ENCODE results near the gene PCNX2.
"Not testable (repeated sequence)": the region's sequence is repeated elsewhere in the genome, so short reads cannot be mapped to it uniquely, and the experiment has no call there.

The PCNX2 gene

GRCh38 chr1:233144434-233144833, 151.1 kb downstream of the PCNX2 start:
- no peak for DNase-seq

DNA sequence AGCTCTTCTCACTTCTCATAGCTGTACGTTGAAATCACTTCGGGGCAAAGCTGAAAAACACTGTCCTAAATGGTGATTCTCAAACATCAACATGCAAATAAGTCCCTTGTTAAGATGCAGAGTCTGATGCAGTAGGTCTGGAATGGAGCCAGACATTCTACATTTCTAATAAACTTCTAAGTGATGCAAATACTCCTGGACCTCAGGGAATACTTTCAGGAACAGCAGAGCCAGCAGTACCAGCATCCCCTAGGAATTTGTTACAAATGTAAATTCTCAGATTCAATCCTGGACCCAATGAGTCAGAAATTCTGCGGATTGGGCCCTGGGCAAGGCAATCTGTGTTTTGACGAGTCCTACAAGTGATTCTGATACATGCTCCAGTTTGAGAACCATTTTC, 152.3 kb downstream of the PCNX2 start:
- no peak for DNase-seq

DNA sequence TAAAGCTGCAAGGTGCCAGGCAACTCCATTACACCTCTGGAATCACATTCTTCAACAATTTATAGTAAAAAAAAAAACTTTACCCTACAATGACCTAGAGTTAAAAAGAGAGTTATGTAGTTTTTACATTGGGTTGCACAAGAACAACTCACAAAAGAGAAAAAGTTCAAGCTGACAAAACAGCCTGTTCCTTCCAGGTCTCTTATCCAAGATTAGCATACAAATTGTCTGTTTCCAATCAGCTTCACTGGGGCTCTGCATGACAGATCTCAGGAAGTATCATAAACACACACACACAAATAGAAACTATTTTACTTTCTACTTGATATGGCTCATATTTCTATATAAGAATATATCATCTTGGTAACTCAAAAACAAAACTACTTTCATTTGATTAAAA, 154.6 kb downstream of the PCNX2 start:
- no peak for DNase-seq

GRCh38 chr1:233140499-233140898, 155.0 kb downstream of the PCNX2 start:
- no peak for DNase-seq

GRCh38 chr1:233138788-233139585, 156.5 kb downstream of the PCNX2 start:
- no peak for DNase-seq

DNA sequence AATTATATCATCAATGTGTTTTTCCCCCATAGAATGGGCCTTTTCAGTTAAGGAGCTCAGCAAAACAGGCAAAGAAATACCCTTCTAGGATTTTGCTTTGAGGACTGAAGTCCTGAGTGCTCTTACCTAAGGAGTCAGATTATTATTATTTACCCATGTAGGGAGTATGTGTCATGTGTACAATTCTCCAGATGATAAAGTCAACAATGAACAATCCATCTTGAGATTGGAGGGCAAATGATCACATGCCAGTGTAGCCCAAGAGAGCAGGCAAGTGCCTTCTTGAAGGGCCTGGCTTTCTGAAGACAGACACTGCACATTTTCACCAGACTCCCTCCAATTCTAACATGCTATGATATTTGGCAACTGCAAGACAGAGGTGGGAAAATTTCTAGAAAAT, 159.7 kb downstream of the PCNX2 start:
- DNase-seq = no peak

GRCh38 chr1:233132445-233132844, 163.1 kb downstream of the PCNX2 start:
- no peak for DNase-seq

DNA sequence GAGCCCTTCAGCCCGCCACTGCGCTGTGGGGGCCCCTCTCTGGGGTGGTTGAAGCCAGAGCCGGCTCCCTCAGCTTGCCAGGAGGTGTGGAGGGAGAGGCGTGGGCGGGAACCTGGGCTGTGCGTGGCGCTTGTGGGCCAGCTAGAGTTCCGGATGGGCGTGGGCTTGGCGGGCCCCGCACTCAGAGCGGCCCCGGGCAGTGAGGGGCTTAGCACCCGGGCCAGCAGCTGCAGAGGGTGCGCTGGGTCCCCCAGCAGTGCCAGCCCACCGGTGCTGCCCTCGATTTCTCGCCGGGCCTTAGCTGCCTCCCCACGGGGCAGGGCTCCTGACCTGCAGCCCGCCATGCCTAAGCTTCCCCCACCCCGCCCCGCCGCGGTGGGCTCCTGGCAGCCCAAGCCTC, 166.5 kb downstream of the PCNX2 start:
- DNase-seq = not testable (repeated sequence)

- no peak for DNase-seq
These were observed 168.4 kb downstream of the PCNX2 start for GRCh38 chr1:233127157-233127556.

- no peak for DNase-seq
These were observed 172.7 kb downstream of the PCNX2 start for GRCh38 chr1:233122779-233123178.

GRCh38 chr1:233121947-233122559, 173.5 kb downstream of the PCNX2 start:
- no peak for DNase-seq

GRCh38 chr1:233114860-233115259, 180.7 kb downstream of the PCNX2 start:
- peak; percentile 80 for DNase-seq

- DNase-seq = peak; percentile 47
These were observed 181.4 kb downstream of the PCNX2 start for GRCh38 chr1:233114159-233114558.

- DNase-seq = peak; percentile 99
These were observed 182.3 kb downstream of the PCNX2 start for GRCh38 chr1:233113009-233113879.

DNA sequence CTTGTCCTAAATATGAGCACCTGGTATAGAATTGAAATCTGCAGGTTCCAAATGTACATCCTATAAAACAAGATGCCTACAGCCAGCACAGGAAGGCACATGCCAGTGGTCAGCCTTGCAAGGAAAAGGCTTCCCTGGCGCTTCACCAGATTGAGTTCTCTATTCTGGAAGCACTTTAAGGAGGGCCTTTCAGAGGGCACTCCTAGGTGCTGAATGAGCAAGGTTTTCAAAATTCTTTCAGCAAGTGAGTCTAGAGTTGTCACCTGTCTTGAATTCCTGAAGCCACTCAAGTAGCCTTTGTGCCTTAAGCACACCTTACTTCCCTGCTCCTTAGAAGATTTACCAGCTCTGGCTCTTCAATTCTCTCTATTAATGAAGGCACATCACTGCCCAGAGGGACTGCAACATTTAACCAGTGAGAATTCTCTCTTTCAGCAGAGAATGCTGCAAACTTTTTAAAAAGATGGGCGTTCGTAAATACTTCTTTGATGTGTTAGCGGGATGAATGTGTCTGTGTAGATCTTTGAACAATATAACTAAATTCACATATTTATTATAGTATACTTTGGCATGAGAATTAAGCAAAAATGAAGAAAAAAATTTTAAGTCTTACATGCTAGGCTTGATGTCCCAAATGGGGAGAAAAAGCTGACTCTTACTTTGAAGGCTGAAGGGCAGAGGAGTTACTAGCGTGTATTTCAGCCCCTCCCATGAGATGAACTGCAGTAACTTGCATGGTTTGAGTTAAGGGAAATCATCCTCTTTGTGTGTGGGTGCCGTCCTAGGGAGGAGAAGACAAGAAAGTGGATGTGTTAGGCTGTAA, 183.1 kb downstream of the PCNX2 start:
- DNase-seq = peak; percentile 20

DNA sequence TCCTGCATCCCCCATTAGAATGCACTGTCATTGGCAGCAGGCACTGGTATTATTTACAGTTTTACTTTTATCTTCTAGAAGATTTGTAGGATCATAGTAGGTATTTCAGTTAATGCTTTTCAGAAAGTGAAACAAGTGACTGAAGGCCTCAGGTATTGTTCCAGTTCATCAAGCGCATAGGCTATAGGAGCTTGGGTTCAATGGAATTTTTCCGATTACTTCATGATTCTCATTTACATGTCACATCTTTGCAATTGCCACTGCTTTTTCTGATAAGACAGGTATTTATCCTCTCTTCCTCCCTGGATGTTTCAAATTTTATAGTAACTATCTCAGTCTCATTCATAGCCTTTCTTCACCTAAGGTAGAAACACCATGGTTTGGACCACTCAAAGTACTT, 183.8 kb downstream of the PCNX2 start:
- DNase-seq = no peak

DNA sequence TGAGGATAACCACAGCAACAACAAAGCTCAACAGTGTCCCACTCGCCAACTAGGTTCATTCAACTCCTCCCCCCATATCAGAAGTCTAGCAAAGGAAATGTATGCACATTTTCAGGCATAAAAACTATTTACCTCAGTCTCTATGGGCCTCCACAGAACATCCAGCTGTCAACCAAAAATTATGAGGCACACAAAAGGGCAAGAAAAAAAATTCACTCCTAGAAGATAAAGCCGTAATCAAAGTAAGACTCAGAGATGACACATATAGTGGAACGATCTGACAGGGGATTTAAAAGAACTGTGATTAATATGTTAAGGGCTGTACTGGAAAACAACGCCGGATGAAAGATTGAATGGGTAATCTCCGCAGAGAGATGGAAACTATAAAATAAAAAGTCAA, 186.4 kb downstream of the PCNX2 start:
- DNase-seq = no peak

GRCh38 chr1:233107716-233108130, 187.8 kb downstream of the PCNX2 start:
- not testable (repeated sequence) for DNase-seq

DNA sequence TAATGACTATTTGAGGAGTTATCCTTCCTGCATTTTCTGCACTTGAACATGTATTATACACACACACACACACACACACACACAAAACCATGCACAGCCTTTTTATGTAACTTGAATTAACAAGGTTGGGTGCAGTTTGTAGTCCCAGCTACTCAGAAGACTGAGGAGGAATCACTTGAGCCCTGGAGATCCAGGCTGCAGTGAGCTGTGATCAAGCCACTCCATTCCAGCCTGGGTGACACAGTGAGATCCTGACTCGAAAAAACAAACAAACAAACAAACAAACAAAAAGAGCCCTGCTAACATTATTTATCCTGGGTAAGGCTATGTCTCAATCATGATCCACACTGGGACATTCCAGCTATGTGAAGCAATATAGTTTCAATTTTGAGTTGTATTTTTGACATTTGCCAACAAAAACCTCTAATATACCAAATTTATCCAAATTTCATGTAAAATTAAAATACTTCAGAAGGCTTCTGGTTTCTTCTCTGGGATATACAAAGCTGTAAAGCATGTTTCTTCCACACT, 188.3 kb downstream of the PCNX2 start:
- peak; percentile 55 for DNase-seq

GRCh38 chr1:233105225-233105624, 190.3 kb downstream of the PCNX2 start:
- peak; percentile 70 for DNase-seq

- no peak for DNase-seq
These were observed 193.2 kb downstream of the PCNX2 start for GRCh38 chr1:233102341-233102740.

GRCh38 chr1:233097959-233098580, 197.5 kb downstream of the PCNX2 start:
- no peak for DNase-seq
